SK-N-SH (cell line): ENCODE results near the gene SYCE1L. TPM values are rescaled to one million over a fixed set of nuclear protein-coding genes. Genes with fewer than 3 reads are reported as not detected.

ENCODE experiments used
- CTCF ChIA-PET: fragments of 300-600, 350-600 bp; formaldehyde crosslinking; extraction: SDS; loops from one replicate; lab custom pipeline; 2021; lab: Yijun Ruan, JAX
- POLR2A ChIA-PET: fragments of 350-600 bp; sonication (Branson Sonifier 250); formaldehyde crosslinking; extraction: SDS; loops from one replicate; lab custom pipeline; 2020; ENCODE audit warnings: antibody characterized with exemption, inconsistent platforms; lab: Yijun Ruan, JAX
- DNase-seq: peaks from one replicate; pipeline ENCODE4 v3.0.0; 2012
- H2AFZ ChIP-seq: fragments of 200-600 bp; sonication (generic); 2 replicates; pipeline ENCODE4 v1.8.1; 2016; ENCODE audit warnings: antibody characterized with exemption, mild to moderate bottlenecking, low read depth
- H3F3A ChIP-seq: fragments of 200-600 bp; sonication (generic); replicated peaks from 2 replicates; pipeline ENCODE3; 2016; ENCODE audit warnings: antibody characterized with exemption, mild to moderate bottlenecking; ENCODE audit not compliant: insufficient read depth
- H3K27ac ChIP-seq, 2 experiments: fragments of 200-500 bp in 1 of 2; fragments of 200-600 bp in 1 of 2; sonication (Bioruptor generic) in 1 of 2; sonication (generic), shearing (Covaris generic) in 1 of 2; 2 replicates each; pipeline versions ENCODE4 v1.5.1 to v1.6.1; 2014 to 2016; ENCODE audit warnings: low read depth in 2 of 2, inconsistent platforms in 1 of 2, low read length in 1 of 2, mild to moderate bottlenecking in 1 of 2, mixed read lengths in 1 of 2
- H3K27me3 ChIP-seq: fragments of 200-600 bp; sonication (generic), shearing (Covaris generic); 2 replicates; pipeline ENCODE4 v1.6.1; 2016; ENCODE audit warnings: mixed run types; ENCODE audit not compliant: insufficient read depth
- H3K36me3 ChIP-seq, 2 experiments: fragments of 200-500 bp in 1 of 2; fragments of 200-600 bp in 1 of 2; sonication (Bioruptor generic) in 1 of 2; sonication (generic) in 1 of 2; replicated peaks in 1 of 2; 2 replicates each; pipeline versions ENCODE3 to v1.5.1; 2014 to 2016; ENCODE audit warnings: low read length in 1 of 2, mild to moderate bottlenecking in 1 of 2; ENCODE audit not compliant: insufficient read depth in 2 of 2, control insufficient read depth in 1 of 2
- H3K4me1 ChIP-seq, 2 experiments: fragments of 200-500 bp in 1 of 2; fragments of 200-600 bp in 1 of 2; sonication (Bioruptor generic) in 1 of 2; sonication (generic), shearing (Covaris generic) in 1 of 2; 2 replicates each; pipeline versions ENCODE4 v1.5.1 to v1.6.1; 2014 to 2016; ENCODE audit warnings: low read depth in 1 of 2, low read length in 1 of 2, mixed run types in 1 of 2; ENCODE audit not compliant: insufficient read depth in 2 of 2, control insufficient read depth in 1 of 2
- H3K4me2 ChIP-seq: fragments of 200-600 bp; sonication (generic), shearing (Covaris generic); 2 replicates; pipeline ENCODE4 v1.6.1; 2017; ENCODE audit warnings: mixed run types
- H3K4me3 ChIP-seq, 2 experiments: fragments of 200-500 bp in 1 of 2; fragments of 200-600 bp in 1 of 2; sonication (Bioruptor generic) in 1 of 2; sonication (generic), shearing (Covaris generic) in 1 of 2; 2 replicates each; pipeline versions ENCODE4 v1.5.1 to v1.8.1; 2014 to 2016; ENCODE audit warnings: low read depth in 2 of 2, inconsistent platforms in 1 of 2, low read length in 1 of 2, mild to moderate bottlenecking in 1 of 2, mixed read lengths in 1 of 2, moderate library complexity in 1 of 2
- H3K79me2 ChIP-seq: fragments of 200-600 bp; sonication (generic); 2 replicates; pipeline ENCODE4 v1.8.1; 2017; ENCODE audit warnings: mild to moderate bottlenecking; ENCODE audit not compliant: insufficient read depth
- H3K9ac ChIP-seq: fragments of 200-600 bp; sonication (generic); 2 replicates; pipeline ENCODE4 v1.6.1; 2017; ENCODE audit warnings: mixed run types
- H3K9me2 ChIP-seq: fragments of 200-600 bp; sonication (generic); 2 replicates; pipeline ENCODE4 v1.6.1; 2017; ENCODE audit warnings: mixed run types
- H3K9me3 ChIP-seq: fragments of 200-600 bp; sonication (generic); 2 replicates; pipeline ENCODE4 v1.6.1; 2017; ENCODE audit warnings: mixed run types, mild to moderate bottlenecking, moderate library complexity
- H4K20me1 ChIP-seq: fragments of 200-600 bp; sonication (generic); 2 replicates; pipeline ENCODE4 v1.6.1; 2017; ENCODE audit warnings: mild to moderate bottlenecking, mixed run types; ENCODE audit not compliant: insufficient read depth
- EZH2phosphoT487 ChIP-seq: fragments of 200-600 bp; sonication (generic); IDR thresholded peaks from 2 replicates; pipeline ENCODE4 v1.6.1; 2017; ENCODE audit warnings: low read depth, mixed run types, mild to moderate bottlenecking, antibody characterized with exemption, moderate library complexity, borderline replicate concordance
- FOSL2 ChIP-seq: IDR thresholded peaks from 2 replicates; pipeline ENCODE4 v1.4.0; 2012; ENCODE audit warnings: low read depth, mild to moderate bottlenecking, moderate library complexity, borderline replicate concordance
- JUND ChIP-seq: IDR thresholded peaks from 2 replicates; pipeline ENCODE4 v1.4.0; 2012
- MEF2A ChIP-seq: IDR thresholded peaks from 2 replicates; pipeline ENCODE4 v1.4.0; 2012; ENCODE audit warnings: low read depth, borderline replicate concordance
- MXI1 ChIP-seq: IDR thresholded peaks from 2 replicates; pipeline ENCODE4 v1.6.1; 2012; ENCODE audit warnings: mild to moderate bottlenecking, low read depth, low read length, improper control_type of control experiment
- SMC3 ChIP-seq: IDR thresholded peaks from 2 replicates; pipeline ENCODE4 v1.6.1; 2012; ENCODE audit warnings: low read depth, low read length, improper control_type of control experiment
- USF2 ChIP-seq: fragments of 150-350 bp; IDR thresholded peaks from 2 replicates; pipeline ENCODE4 v1.6.1; 2017; ENCODE audit warnings: antibody characterized with exemption, low read length, low read depth, borderline replicate concordance
- YY1 ChIP-seq: IDR thresholded peaks from 2 replicates; pipeline ENCODE4 v1.4.0; 2012; ENCODE audit warnings: low read depth, mild to moderate bottlenecking
- ZBTB33 ChIP-seq: IDR thresholded peaks from 2 replicates; pipeline ENCODE4 v1.4.0; 2012; ENCODE audit warnings: low read depth, borderline replicate concordance
- WGBS: methylation state at CpG from one replicate; pipeline ENCODE4 v1.1.6; 2017; ENCODE audit warnings: low lambda C conversion rate; 5-methylcytosine and 5-hydroxymethylcytosine counted together
- polyA plus RNA-seq, 3 experiments: library from polyadenylated mRNA; depleted of rRNA; stranded (reverse); fragments of >200 nt; gene quantifications; 2 replicates each; pipeline ENCODE4 v1.2.3, GENCODE V29; 2012
- TF ChIP-seq, protein P1 (sequence below): IDR thresholded peaks from 2 replicates; pipeline ENCODE4 v1.4.0; 2012; ENCODE audit warnings: low read depth
- TF ChIP-seq, protein P2 (sequence below): IDR thresholded peaks from 2 replicates; pipeline ENCODE4; 2012
- TF ChIP-seq, protein P3 (sequence below): fragments of 150-350 bp; IDR thresholded peaks from 2 replicates; pipeline ENCODE4 v1.6.1; 2016; ENCODE audit warnings: mild to moderate bottlenecking, low read depth, low read length
- TF ChIP-seq, protein P4 (sequence below): fragments of 200-600 bp; sonication (generic); IDR thresholded peaks from 2 replicates; pipeline ENCODE4 v1.6.1; 2017; ENCODE audit warnings: antibody characterized with exemption, mild to moderate bottlenecking, moderate library complexity

Gene SYCE1L
- polyA plus RNA-seq, 1 of the 3 experiments (the other 2 are of a cell fraction): 3.5 TPM

DNA sequence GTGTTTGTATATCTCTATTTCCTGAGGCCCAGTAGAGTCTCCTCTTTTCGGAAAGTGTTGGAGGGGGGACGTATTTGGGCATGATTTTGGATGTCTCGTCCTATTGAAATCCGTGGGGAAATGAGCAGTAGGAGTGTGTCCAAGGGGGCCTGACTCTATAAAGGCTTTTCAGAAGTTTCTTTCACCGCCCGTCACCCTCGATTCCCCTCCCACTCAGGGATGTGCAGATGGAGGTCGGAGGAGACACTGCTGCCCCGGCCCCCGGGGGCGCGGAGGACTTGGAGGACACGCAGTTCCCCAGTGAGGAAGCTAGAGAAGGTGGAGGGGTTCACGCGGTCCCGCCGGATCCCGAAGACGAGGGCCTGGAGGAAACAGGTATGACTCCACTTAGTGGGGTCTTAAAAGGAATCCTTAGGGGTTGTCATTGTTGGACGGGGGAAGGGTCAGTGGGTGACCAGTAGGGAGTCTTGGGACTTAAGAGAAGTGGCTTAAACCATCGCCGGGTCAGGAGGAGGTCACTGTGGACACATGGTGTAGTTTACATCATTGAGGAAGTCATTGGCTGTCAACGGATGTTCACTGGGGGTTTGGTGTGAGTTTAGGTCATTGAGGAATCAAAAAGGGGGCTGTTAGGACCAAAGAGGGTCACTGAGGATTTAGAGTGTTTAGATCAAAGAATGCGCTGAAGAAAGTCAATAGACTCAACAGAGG lies 7.8 kb upstream of the SYCE1L start:
- Histone ChIP-seq H3K4me2 (peak overlapping the region; percentile 94), H3K79me2 (peaks cover 28% of the 10 kb centered on the region), H3F3A (no peaks in the 10 kb centered on the region), H3K36me3 (peaks cover under 1 to 27% of the 10 kb centered on the region in 2 experiments), H3K9me3 (no peaks in the 10 kb centered on the region), H3K9ac (peak overlapping the region; percentile 78), H4K20me1 (no peaks in the 10 kb centered on the region), H3K27me3 (no peaks in the 10 kb centered on the region), H3K4me3 (peak overlapping the region; percentile 86 to 98), H3K9me2 (no peaks in the 10 kb centered on the region), H3K4me1 (peaks cover 0 to 17% of the 10 kb centered on the region in 2 experiments; a peak in 3 of 4 replicates), H3K27ac (peak overlapping the region; percentile 95 to 98), H2AFZ (peak overlapping the region; percentile 81; the same call in 1 of the 2 replicates)
- ChIA-PET POLR2A (interaction anchor here (1.0 to 1.4 kb wide), 2 partner anchors 10 to 21 kb away, joined by 3 to 6 read pairs; no protein-coding TSS in a partner anchor), CTCF (no interaction called here)
- TF ChIP-seq MXI1 (no peak; the same call in 1 of the 2 replicates), JUND (no peak), ZBTB33 (no peak), MEF2A (no peak), EZH2phosphoT487 (no peak), SMC3 (no peak), FOSL2 (no peak), YY1 (no peak), USF2 (no peak)
- TF ChIP-seq, protein P1, sequence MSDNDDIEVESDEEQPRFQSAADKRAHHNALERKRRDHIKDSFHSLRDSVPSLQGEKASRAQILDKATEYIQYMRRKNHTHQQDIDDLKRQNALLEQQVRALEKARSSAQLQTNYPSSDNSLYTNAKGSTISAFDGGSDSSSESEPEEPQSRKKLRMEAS: no peak
- TF ChIP-seq, protein P2, sequence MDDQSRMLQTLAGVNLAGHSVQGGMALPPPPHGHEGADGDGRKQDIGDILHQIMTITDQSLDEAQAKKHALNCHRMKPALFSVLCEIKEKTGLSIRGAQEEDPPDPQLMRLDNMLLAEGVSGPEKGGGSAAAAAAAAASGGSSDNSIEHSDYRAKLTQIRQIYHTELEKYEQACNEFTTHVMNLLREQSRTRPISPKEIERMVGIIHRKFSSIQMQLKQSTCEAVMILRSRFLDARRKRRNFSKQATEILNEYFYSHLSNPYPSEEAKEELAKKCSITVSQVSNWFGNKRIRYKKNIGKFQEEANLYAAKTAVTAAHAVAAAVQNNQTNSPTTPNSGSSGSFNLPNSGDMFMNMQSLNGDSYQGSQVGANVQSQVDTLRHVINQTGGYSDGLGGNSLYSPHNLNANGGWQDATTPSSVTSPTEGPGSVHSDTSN: no peak
- TF ChIP-seq, protein P3, sequence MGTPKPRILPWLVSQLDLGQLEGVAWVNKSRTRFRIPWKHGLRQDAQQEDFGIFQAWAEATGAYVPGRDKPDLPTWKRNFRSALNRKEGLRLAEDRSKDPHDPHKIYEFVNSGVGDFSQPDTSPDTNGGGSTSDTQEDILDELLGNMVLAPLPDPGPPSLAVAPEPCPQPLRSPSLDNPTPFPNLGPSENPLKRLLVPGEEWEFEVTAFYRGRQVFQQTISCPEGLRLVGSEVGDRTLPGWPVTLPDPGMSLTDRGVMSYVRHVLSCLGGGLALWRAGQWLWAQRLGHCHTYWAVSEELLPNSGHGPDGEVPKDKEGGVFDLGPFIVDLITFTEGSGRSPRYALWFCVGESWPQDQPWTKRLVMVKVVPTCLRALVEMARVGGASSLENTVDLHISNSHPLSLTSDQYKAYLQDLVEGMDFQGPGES: no peak
- TF ChIP-seq, protein P4, sequence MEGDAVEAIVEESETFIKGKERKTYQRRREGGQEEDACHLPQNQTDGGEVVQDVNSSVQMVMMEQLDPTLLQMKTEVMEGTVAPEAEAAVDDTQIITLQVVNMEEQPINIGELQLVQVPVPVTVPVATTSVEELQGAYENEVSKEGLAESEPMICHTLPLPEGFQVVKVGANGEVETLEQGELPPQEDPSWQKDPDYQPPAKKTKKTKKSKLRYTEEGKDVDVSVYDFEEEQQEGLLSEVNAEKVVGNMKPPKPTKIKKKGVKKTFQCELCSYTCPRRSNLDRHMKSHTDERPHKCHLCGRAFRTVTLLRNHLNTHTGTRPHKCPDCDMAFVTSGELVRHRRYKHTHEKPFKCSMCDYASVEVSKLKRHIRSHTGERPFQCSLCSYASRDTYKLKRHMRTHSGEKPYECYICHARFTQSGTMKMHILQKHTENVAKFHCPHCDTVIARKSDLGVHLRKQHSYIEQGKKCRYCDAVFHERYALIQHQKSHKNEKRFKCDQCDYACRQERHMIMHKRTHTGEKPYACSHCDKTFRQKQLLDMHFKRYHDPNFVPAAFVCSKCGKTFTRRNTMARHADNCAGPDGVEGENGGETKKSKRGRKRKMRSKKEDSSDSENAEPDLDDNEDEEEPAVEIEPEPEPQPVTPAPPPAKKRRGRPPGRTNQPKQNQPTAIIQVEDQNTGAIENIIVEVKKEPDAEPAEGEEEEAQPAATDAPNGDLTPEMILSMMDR: no peak
- WGBS: under 1% methylated on average over 23 of the region's 24 CpGs
- DNase-seq: peak; percentile 48
